Measurements from ENCODE around the gene SLC34A2.

GRCh38 chr4:25670991-25671390 lies 15.3 kb downstream of the SLC34A2 start:
- TF ChIP-seq SMC3 (IDR thresholded peaks at IDR 0.05; ENCODE audit: borderline replicate concordance, low read length): no peak
- TF ChIP-seq POLR2A (IDR thresholded peaks at IDR 0.05; ENCODE audit: low read depth, low read length): no peak
- no peak for TF ChIP-seq EP300 (IDR thresholded peaks at IDR 0.05; ENCODE audit: borderline replicate concordance in 1 of 2, control insufficient read depth in 1 of 2, low read depth in 2 of 2, low read length in 2 of 2)
- TF ChIP-seq REST (IDR thresholded peaks at IDR 0.05; ENCODE audit: low read depth, low read length): no peak
- TF ChIP-seq CTCF (IDR thresholded peaks at IDR 0.05 in 2 of 3, conservative IDR thresholded peaks at IDR 0.05 in 1 of 3; ENCODE audit: control insufficient read depth in 2 of 3, extremely low read depth in 1 of 3, insufficient read depth in 1 of 3, low read depth in 3 of 3, low read length in 3 of 3): no peak
- TF ChIP-seq WRNIP1 (IDR thresholded peaks at IDR 0.05; ENCODE audit: borderline replicate concordance, low read depth, low read length): no peak
- TF ChIP-seq ZZZ3 (IDR thresholded peaks at IDR 0.05; ENCODE audit: control insufficient read depth, insufficient read length, low read depth): no peak
- TF ChIP-seq ZBTB33 (IDR thresholded peaks at IDR 0.05): no peak
